OCI-LY1 (cell line): ENCODE results near the gene PRKCA.

Source experiments
- H2AFZ ChIP-seq: fragments of 200-600 bp; sonication (generic), shearing (Covaris generic); 2 replicates; pipeline ENCODE4 v1.6.0; 2014; ENCODE audit warnings: antibody characterized with exemption, mild to moderate bottlenecking, low read length
- H3F3A ChIP-seq: fragments of 200-600 bp; sonication (generic), shearing (Covaris generic); 2 replicates; pipeline ENCODE4 v1.6.0; 2014; ENCODE audit warnings: mild to moderate bottlenecking, antibody characterized with exemption, low read length, moderate library complexity; ENCODE audit not compliant: insufficient read depth
- H3K27ac ChIP-seq: fragments of 200-600 bp; sonication (generic); 2 replicates; pipeline ENCODE4 v1.5.1; 2014; ENCODE audit warnings: low read length, mixed run types, mild to moderate bottlenecking, low read depth; ENCODE audit not compliant: poor library complexity, severe bottlenecking
- H3K27me3 ChIP-seq: fragments of 200-600 bp; sonication (generic); 2 replicates; pipeline ENCODE4 v1.6.0; 2014; ENCODE audit warnings: antibody characterized with exemption, mild to moderate bottlenecking, low read length, moderate library complexity; ENCODE audit not compliant: insufficient read depth
- H3K36me3 ChIP-seq: fragments of 200-600 bp; sonication (generic); 2 replicates; pipeline ENCODE4 v1.6.1; 2014; ENCODE audit warnings: mild to moderate bottlenecking, antibody characterized with exemption, low read length, moderate library complexity, mixed read lengths; ENCODE audit not compliant: insufficient read depth
- H3K4me1 ChIP-seq: fragments of 200-600 bp; sonication (generic); 2 replicates; pipeline ENCODE4 v1.5.1; 2014; ENCODE audit warnings: mild to moderate bottlenecking, low read length, moderate library complexity; ENCODE audit not compliant: insufficient read depth, severe bottlenecking
- H3K4me2 ChIP-seq: fragments of 200-600 bp; sonication (generic), shearing (Covaris generic); 2 replicates; pipeline ENCODE4 v1.6.1; 2014; ENCODE audit warnings: low read length
- H3K4me3 ChIP-seq: fragments of 200-600 bp; sonication (generic); 2 replicates; pipeline ENCODE4 v1.5.1; 2014; ENCODE audit warnings: low read length, low read depth, mild to moderate bottlenecking, mixed read lengths; ENCODE audit not compliant: poor library complexity, severe bottlenecking
- H3K79me2 ChIP-seq: fragments of 200-600 bp; shearing (Covaris generic); 2 replicates; pipeline ENCODE4 v1.6.1; 2016; ENCODE audit warnings: mixed run types, low read length, mixed read lengths; ENCODE audit not compliant: insufficient read depth
- H3K9ac ChIP-seq: fragments of 200-600 bp; sonication (generic), shearing (Covaris generic); 2 replicates; pipeline ENCODE4 v1.6.1; 2014; ENCODE audit warnings: mild to moderate bottlenecking, low read length, mixed read lengths
- H3K9me2 ChIP-seq: fragments of 200-600 bp; sonication (generic), shearing (Covaris generic); 2 replicates; pipeline ENCODE4 v1.6.1; 2014; ENCODE audit warnings: low read depth, mild to moderate bottlenecking, low read length, mixed read lengths
- H3K9me3 ChIP-seq: fragments of 200-600 bp; shearing (Covaris generic); 2 replicates; pipeline ENCODE4 v1.6.1; 2014; ENCODE audit warnings: low read length, mixed read lengths
- H4K20me1 ChIP-seq: fragments of 200-600 bp; sonication (generic), shearing (Covaris generic); 2 replicates; pipeline ENCODE4 v1.6.0; 2016; ENCODE audit warnings: mild to moderate bottlenecking, low read length; ENCODE audit not compliant: insufficient read depth
- EZH2 ChIP-seq: fragments of 200-600 bp; sonication (generic), shearing (Covaris generic); IDR thresholded peaks from 2 replicates; pipeline ENCODE4 v1.8.0; 2017; ENCODE audit warnings: borderline replicate concordance, mixed run types, mild to moderate bottlenecking, antibody characterized with exemption, low read length, moderate library complexity, mixed read lengths
- TF ChIP-seq, protein P1 (sequence below): fragments of 200-600 bp; sonication (generic), shearing (Covaris generic); IDR thresholded peaks from 2 replicates; pipeline ENCODE4 v1.5.1; 2017; ENCODE audit warnings: mild to moderate bottlenecking, antibody characterized with exemption, low read length, moderate library complexity, mixed read lengths

The PRKCA gene

DNA sequence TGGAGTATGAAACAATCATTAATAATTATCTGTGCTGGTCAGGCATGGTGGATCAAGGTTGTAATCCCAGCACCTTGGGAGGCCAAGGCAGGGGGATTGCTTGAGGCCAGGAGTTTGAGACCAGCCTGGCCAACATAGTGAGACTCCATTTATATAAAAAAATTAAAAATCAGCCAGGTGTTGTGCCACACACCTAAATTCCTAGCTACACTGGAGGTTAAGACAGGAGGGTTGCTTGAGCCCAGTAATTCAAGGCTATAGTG is 28.9 kb upstream of the PRKCA start:
- H3K27ac ChIP-seq, result no peak overlapping the region
- H3F3A ChIP-seq, result no peaks in the 10 kb centered on the region
- TF ChIP-seq EZH2, result no peak
- TF ChIP-seq, protein P1, sequence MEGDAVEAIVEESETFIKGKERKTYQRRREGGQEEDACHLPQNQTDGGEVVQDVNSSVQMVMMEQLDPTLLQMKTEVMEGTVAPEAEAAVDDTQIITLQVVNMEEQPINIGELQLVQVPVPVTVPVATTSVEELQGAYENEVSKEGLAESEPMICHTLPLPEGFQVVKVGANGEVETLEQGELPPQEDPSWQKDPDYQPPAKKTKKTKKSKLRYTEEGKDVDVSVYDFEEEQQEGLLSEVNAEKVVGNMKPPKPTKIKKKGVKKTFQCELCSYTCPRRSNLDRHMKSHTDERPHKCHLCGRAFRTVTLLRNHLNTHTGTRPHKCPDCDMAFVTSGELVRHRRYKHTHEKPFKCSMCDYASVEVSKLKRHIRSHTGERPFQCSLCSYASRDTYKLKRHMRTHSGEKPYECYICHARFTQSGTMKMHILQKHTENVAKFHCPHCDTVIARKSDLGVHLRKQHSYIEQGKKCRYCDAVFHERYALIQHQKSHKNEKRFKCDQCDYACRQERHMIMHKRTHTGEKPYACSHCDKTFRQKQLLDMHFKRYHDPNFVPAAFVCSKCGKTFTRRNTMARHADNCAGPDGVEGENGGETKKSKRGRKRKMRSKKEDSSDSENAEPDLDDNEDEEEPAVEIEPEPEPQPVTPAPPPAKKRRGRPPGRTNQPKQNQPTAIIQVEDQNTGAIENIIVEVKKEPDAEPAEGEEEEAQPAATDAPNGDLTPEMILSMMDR, result no peak
- H3K27me3 ChIP-seq, result peaks cover 3% of the 10 kb centered on the region; the same call in 1 of the 2 replicates
- H3K4me2 ChIP-seq, result no peak overlapping the region
- peaks cover 17% of the 10 kb centered on the region for H3K9me3 ChIP-seq
- H3K4me3 ChIP-seq, result no peak overlapping the region
- no peaks in the 10 kb centered on the region for H3K9me2 ChIP-seq
- no peaks in the 10 kb centered on the region for H3K79me2 ChIP-seq
- no peak overlapping the region for H2AFZ ChIP-seq
- H4K20me1 ChIP-seq, result no peaks in the 10 kb centered on the region
- H3K36me3 ChIP-seq, result no peaks in the 10 kb centered on the region; the same call in 1 of the 2 replicates
- no peaks in the 10 kb centered on the region for H3K4me1 ChIP-seq
- no peak overlapping the region for H3K9ac ChIP-seq

DNA sequence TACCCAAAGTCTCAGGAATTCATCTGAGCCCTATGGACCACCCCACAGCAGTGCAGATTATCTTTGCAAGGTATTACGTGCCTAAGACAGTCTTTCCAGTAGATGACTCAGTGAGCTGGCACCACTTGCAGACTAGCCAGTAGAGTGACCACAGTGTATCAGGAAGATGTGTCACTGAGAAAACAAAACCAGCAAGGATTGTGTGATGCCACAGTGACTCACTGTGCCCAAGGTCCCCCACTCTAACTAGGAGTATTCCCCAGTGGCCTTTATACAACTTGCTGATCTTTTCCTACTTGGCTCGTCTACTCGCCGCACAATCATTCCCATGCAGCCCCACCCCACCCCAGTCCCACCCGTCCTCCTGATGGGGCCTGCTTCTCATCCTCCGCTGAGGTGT is 26.8 kb upstream of the PRKCA start:
- H3K79me2 ChIP-seq, result no peaks in the 10 kb centered on the region
- H4K20me1 ChIP-seq, result no peaks in the 10 kb centered on the region
- no peaks in the 10 kb centered on the region for H3F3A ChIP-seq
- H3K9ac ChIP-seq, result no peak overlapping the region
- no peak overlapping the region for H3K27ac ChIP-seq
- H3K4me1 ChIP-seq, result no peaks in the 10 kb centered on the region
- H3K27me3 ChIP-seq, result peaks cover 3% of the 10 kb centered on the region; the same call in 1 of the 2 replicates
- no peak overlapping the region for H2AFZ ChIP-seq
- H3K4me2 ChIP-seq, result no peak overlapping the region
- no peak overlapping the region for H3K4me3 ChIP-seq
- no peaks in the 10 kb centered on the region for H3K9me2 ChIP-seq
- TF ChIP-seq, protein P1, result no peak
- TF ChIP-seq EZH2, result no peak
- H3K36me3 ChIP-seq, result no peaks in the 10 kb centered on the region; the same call in 1 of the 2 replicates
- peaks cover 11% of the 10 kb centered on the region for H3K9me3 ChIP-seq

DNA sequence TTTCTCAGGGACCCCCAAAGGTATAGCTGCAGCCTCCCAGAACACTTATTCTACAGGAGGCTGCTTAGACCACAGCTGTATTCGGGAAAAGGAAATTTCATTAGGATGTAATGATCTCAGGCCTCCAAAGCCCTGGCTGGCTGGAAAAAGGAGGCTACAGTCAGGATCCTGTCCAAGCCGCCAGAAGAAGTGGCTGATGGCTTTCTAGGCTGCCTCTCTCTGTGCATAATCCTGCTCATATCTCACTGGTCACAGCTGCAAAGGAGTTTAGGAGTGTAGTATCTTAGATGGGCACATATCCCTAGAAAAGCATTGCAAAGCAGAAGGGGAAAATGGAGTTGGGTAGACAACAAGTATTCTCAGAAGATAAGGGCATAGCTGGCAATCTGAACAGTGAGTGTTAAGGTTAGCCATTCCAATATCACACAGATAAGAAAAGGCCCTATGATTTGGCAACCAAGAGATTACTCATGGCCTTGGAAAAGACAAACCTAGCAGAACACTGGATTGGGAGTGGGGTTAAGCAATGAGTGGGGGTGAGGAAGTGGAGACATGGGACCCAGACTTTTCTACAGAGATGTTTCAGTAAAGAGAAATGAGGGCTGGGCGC is 26.0 kb upstream of the PRKCA start:
- Histone ChIP-seq H3K27ac (no peak overlapping the region), H3K79me2 (no peaks in the 10 kb centered on the region), H3K9ac (no peak overlapping the region), H3K9me3 (peaks cover 5% of the 10 kb centered on the region; the same call in 1 of the 2 replicates), H3K4me1 (no peaks in the 10 kb centered on the region), H3K36me3 (no peaks in the 10 kb centered on the region; the same call in 1 of the 2 replicates), H3K27me3 (peaks cover 1% of the 10 kb centered on the region; the same call in 1 of the 2 replicates), H3K4me2 (no peak overlapping the region), H3F3A (no peaks in the 10 kb centered on the region), H4K20me1 (no peaks in the 10 kb centered on the region), H2AFZ (no peak overlapping the region), H3K4me3 (no peak overlapping the region), H3K9me2 (no peaks in the 10 kb centered on the region)
- TF ChIP-seq EZH2, result no peak
- TF ChIP-seq, protein P1, result no peak
